ENCODE results near the gene SPEN. TPM values are rescaled to one million over a fixed set of nuclear protein-coding genes. Genes with fewer than 3 reads are reported as not detected.

SPEN gene
- total and polyA plus RNA-seq, 2 of the 13 experiments (the other 11 are each of a cell fraction or from before 2014, with no cell fraction given), result 4.8 to 14.0 TPM

DNA sequence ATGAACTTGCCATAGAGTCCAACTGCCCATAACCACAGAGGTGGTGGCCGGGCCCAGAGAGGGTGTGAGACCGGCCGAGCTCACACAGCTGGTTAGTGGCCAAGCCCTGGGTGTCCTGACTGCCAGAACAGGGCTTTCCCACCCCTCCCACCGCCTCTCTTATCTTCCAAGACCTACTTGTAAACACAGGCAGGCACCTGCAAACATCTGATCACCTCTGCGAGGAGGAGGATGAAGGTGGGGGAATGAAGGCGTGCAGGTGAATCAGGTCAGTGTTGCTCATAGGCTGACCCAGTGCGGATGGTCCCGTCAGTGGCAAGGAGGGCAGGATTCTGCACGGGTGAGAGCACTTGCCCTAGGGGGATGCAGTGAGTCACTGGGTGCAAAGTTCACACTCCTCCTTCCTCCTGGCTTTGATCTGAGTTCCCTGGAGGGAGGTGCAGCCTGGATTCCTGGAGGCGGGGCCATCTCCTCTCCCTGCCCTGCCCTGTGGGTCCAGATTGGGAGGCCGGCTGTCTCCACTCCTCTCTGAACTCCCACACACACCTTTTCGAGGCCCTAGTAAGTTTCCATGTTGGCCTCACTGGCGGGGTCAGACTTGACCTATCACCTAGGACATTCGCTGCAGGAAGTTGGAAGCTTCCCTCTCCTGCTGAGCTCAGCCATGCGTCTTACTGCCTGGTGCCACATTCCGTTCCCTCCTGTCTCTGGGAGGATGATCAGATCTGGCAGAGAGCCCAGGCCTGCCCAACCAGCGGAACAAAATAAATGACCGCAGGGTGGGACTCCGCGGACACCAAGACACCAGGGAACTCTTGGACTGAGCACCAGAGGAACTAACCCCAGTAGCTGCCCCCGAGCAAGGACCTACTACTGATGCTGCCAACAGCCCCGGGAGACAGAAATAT lies 47.3 kb upstream of the SPEN start (continued):
- TF ChIP-seq ZNF232 (CRISPR knock-in tag; IDR thresholded peaks at IDR 0.05; ENCODE audit: borderline replicate concordance) (no peak), SMAD3 (CRISPR knock-in tag; IDR thresholded peaks at IDR 0.05) (peak; percentile 77), ZNF772 (CRISPR knock-in tag; IDR thresholded peaks at IDR 0.05) (peak; percentile 81), ZSCAN20 (CRISPR knock-in tag; IDR thresholded peaks at IDR 0.05; ENCODE audit: borderline replicate concordance) (no peak), ZNF468 (CRISPR knock-in tag; IDR thresholded peaks at IDR 0.05) (no peak), KMT2A (CRISPR knock-in tag; IDR thresholded peaks at IDR 0.05) (no peak), MTA1 (CRISPR knock-in tag; IDR thresholded peaks at IDR 0.05; ENCODE audit: borderline replicate concordance) (peak; percentile 62; the same call in 1 of the 2 replicates), HOXD1 (CRISPR knock-in tag; IDR thresholded peaks at IDR 0.05) (no peak; the same call in 1 of the 2 replicates), ZNF136 (CRISPR knock-in tag; IDR thresholded peaks at IDR 0.05; ENCODE audit: low read depth) (no peak), CREB1 (IDR thresholded peaks at IDR 0.05) (peak; percentile 58; the same call in 1 of the 2 replicates), CREB1 (CRISPR knock-in tag; IDR thresholded peaks at IDR 0.05) (peak; percentile 79), CHD4 (IDR thresholded peaks at IDR 0.05; ENCODE audit: borderline replicate concordance, low read length) (no peak), ERF (CRISPR knock-in tag; IDR thresholded peaks at IDR 0.05) (peak; percentile 70), ZBTB1 (CRISPR knock-in tag; IDR thresholded peaks at IDR 0.05; ENCODE audit: borderline replicate concordance) (no peak)
- TF ChIP-seq, protein P1, sequence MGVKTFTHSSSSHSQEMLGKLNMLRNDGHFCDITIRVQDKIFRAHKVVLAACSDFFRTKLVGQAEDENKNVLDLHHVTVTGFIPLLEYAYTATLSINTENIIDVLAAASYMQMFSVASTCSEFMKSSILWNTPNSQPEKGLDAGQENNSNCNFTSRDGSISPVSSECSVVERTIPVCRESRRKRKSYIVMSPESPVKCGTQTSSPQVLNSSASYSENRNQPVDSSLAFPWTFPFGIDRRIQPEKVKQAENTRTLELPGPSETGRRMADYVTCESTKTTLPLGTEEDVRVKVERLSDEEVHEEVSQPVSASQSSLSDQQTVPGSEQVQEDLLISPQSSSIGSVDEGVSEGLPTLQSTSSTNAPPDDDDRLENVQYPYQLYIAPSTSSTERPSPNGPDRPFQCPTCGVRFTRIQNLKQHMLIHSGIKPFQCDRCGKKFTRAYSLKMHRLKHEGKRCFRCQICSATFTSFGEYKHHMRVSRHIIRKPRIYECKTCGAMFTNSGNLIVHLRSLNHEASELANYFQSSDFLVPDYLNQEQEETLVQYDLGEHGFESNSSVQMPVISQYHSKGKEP (CRISPR knock-in tag; IDR thresholded peaks at IDR 0.05), result no peak
- TF ChIP-seq, protein P2, sequence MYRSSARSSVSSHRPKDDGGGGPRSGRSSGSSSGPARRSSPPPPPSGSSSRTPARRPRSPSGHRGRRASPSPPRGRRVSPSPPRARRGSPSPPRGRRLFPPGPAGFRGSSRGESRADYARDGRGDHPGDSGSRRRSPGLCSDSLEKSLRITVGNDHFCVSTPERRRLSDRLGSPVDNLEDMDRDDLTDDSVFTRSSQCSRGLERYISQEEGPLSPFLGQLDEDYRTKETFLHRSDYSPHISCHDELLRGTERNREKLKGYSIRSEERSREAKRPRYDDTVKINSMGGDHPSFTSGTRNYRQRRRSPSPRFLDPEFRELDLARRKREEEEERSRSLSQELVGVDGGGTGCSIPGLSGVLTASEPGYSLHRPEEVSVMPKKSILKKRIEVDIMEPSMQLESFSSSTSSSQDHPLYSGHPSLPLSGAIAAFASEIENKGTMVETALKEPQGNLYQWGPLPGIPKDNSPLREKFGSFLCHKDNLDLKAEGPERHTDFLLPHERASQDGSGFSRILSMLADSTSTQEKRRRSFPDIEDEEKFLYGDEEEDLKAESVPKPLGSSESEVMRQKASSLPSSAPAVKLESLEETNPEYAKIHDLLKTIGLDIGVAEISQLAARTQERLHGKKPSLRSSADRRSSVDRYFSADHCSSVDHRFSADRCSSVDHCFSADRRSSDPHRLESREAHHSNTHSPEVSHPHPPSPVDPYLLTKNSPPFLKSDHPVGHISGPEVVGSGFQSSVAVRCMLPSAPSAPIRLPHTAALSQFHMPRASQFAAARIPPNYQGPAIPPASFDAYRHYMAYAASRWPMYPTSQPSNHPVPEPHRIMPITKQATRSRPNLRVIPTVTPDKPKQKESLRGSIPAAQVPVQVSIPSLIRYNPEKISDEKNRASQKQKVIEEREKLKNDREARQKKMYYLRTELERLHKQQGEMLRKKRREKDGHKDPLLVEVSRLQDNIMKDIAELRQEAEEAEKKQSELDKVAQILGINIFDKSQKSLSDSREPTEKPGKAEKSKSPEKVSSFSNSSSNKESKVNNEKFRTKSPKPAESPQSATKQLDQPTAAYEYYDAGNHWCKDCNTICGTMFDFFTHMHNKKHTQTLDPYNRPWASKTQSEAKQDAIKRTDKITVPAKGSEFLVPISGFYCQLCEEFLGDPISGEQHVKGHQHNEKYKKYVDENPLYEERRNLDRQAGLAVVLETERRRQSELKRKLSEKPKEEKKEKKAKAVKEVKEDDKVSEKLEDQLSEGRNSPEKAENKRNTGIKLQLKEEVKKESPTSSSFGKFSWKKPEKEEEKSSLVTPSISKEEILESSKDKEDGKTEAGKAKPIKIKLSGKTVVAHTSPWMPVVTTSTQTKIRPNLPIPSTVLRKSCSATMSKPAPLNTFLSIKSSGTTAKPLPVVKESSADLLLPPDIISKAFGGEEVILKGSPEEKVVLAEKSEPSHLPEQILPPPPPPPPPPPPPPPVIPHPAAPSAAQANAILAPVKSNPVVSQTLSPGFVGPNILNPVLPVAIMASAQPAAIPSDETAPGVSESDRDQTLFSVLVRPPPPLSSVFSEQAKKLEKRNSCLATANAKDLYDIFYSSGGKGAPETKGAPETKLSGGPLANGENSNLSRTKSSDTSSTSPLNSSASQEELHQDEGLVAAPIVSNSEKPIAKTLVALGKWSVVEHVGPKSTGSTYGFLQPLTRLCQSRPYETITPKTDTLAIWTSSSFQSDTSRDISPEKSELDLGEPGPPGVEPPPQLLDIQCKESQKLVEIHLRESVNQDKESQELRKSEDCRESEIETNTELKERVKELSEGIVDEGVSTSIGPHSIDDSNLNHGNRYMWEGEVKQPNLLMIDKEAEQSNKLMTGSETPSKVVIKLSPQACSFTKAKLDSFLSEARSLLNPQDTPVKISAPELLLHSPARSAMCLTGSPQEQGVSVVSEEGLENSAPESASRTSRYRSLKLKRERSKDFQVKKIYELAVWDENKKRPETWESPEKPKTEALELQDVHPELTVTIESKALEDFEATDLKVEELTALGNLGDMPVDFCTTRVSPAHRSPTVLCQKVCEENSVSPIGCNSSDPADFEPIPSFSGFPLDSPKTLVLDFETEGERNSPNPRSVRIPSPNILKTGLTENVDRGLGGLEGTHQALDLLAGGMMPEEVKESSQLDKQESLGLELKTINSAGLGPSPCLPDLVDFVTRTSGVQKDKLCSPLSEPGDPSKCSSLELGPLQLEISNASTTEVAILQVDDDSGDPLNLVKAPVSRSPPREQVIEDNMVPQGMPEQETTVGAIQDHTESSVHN (CRISPR knock-in tag; IDR thresholded peaks at IDR 0.05), result no peak
- TF ChIP-seq, protein P3, sequence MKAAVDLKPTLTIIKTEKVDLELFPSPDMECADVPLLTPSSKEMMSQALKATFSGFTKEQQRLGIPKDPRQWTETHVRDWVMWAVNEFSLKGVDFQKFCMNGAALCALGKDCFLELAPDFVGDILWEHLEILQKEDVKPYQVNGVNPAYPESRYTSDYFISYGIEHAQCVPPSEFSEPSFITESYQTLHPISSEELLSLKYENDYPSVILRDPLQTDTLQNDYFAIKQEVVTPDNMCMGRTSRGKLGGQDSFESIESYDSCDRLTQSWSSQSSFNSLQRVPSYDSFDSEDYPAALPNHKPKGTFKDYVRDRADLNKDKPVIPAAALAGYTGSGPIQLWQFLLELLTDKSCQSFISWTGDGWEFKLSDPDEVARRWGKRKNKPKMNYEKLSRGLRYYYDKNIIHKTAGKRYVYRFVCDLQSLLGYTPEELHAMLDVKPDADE (CRISPR knock-in tag; IDR thresholded peaks at IDR 0.05), result no peak
- TF ChIP-seq, protein P4, sequence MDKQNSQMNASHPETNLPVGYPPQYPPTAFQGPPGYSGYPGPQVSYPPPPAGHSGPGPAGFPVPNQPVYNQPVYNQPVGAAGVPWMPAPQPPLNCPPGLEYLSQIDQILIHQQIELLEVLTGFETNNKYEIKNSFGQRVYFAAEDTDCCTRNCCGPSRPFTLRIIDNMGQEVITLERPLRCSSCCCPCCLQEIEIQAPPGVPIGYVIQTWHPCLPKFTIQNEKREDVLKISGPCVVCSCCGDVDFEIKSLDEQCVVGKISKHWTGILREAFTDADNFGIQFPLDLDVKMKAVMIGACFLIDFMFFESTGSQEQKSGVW (CRISPR knock-in tag; IDR thresholded peaks at IDR 0.05; ENCODE audit: borderline replicate concordance), result no peak
